HG03280 (cell line): ENCODE results near the gene PGS1.
"Not testable (repeated sequence)": the region's sequence is repeated elsewhere in the genome, so short reads cannot be mapped to it uniquely, and the experiment has no call there.

ENCODE experiments used
- ATAC-seq: cut with Tn5 transposase; IDR thresholded peaks from one replicate; pipeline ENCODE4 v1.9.1; 2021; ENCODE audit warnings: mild to moderate bottlenecking, moderate library complexity; ENCODE audit not compliant: unreplicated experiment

PGS1 gene

DNA sequence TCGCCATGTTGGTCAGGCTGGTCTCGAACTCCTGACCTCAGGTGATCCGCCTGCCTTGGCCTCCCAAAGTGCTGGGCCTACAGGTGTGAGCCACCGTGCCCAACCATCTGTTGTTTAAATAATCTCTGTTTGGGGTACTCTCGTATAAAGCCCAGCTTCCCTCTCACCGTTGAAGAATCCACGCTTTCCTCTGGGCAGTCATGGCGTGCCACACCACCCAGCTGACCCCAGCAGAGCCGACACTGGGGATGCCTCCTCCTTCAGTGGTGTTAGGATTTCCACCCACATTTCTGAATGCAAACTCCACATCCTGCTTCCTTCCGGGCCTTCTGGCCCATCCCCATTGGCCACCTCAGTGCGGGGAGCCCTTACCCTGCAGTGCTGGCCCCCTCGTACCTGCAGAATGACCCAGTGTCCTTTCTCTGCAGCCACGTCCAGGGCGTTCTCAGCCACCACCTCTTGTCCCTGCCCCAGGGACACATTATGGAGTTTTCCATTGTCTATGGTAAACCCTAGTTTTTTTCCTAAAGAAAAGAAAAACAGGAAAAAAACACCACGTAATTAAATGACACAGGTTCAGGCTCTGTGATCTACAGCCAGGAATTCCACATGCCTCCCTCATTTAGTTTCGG lies 60.4 kb downstream of the PGS1 start:
- no peak for ATAC-seq

DNA sequence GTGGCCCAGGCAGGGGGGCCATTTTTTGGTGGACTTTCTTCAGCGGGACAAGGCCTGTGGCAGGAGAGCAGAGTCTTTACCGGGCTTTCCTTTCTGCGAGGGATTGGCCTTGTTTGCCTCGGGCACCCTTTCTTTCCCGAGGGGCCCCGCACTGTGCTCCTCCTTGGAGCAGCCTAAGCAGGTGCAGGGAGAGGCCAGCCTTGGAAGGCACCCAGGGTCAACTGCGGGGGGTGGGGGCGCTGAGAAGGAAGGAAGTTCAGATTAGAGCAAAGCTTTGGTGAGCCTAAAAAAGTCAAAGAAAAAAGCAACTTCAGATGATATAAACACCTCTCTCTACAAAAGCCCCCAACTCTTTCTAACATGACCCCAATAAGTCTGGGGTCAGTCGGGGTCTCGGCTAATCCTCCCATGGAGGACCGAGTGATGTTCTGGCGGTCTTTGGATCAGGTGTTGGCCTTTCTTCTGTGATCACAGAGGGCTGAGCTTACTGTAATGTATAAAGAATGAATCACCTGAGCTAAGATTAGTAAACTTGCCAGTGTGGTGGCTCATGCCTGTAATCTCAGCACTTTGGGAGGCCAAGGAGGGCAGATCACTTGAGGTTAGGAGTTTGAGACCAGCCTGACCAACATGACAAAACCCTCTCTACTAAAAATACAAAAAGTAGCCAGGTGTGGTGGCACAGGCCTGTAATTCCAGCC lies 63.0 kb downstream of the PGS1 start:
- ATAC-seq, result no peak

DNA sequence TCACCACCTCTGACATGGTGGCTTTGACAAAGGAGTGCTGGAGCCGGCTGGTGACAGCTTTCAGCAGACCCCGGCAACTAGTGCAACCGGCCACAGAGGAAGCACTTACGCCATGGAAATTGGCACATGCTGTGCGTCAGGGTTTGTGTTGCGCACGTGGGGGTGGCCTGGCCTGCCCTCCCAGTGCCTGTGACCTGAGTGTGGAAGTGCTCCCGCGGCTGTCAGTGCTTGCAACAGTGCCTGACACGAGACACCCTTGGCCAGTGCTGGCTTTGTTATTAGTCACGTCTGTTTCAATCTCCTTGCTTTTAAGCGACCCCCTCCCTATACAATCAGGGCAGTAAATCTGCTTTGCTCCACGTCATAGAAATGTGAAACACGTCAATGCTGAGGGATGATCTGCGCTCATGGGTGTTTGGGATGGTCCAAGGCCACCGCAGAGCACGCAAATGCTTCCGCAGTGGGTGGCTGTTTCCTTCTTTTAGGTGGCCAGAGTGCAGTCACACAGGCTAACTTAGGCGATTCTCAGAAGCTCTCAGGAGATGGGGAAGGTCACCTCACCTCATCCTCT lies 64.3 kb downstream of the PGS1 start:
- ATAC-seq, result no peak

DNA sequence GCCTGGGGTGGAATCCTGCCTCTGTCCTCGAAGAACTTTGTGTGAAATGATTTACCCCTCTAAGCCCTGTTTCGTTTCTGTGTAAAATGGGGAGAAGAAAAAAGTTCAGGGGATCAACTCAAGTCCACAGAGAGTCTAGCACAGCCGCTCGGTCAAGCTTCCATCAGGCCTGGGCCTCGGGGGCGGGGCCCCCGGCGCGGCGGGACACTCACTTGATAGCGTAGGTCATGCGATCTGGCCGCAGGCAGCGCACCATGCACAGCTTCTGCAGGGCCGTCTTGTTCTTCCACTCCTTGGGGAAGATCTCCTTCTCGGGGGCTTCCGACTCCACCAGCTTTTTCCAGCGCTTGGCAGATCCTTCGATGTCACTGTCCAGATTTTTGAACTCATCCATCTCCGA lies 65.9 kb downstream of the PGS1 start:
- no peak for ATAC-seq

DNA sequence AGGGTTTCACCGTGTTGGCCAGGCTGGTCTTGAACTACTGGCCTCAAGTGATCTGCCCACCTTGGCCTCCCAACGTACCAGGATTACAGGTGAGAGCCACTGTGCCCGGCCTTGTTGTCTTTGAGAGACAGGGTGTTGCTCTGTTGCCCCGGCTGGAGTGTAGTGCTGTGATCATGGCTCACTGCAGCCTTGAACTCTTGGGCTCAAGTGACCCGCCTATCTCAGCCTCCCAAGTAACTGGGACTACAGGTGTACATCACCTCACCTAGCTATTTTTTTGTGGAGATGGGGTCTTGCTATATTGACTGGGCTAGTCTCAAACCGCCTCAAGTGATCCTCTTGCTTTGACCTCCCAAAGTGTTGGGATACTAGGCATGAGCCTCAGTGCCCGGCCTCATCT lies 68.4 kb downstream of the PGS1 start:
- ATAC-seq, result no peak

DNA sequence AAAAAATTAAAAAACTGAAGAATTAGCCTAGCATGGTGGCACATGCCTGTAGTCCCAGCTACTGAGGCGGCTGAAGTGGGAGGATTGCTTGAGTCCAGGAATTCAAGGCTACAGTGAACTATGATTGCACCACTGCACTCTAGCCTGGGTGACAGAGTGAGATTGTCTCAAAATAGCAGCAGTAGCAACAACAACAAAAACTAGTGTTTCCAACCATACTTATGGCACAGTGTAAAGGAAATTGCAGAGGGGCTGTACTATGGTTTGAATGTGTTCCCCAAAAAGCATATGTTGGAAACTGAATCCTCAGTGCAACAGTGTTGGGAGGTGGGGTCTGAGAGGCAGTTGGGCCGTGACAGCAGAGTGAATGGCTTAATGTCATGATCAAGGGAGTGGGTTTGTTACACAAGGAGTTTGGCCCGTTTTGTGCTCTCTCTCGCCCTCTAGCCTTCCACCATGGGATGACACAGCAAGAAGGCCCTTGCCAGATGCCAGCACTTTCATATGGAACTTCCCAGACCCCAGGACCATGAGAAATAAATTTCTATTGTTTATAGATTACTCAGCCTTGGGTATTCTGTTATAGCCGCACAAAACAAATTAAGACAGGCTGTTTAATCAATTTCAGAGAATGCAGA lies 70.0 kb downstream of the PGS1 start:
- no peak for ATAC-seq

DNA sequence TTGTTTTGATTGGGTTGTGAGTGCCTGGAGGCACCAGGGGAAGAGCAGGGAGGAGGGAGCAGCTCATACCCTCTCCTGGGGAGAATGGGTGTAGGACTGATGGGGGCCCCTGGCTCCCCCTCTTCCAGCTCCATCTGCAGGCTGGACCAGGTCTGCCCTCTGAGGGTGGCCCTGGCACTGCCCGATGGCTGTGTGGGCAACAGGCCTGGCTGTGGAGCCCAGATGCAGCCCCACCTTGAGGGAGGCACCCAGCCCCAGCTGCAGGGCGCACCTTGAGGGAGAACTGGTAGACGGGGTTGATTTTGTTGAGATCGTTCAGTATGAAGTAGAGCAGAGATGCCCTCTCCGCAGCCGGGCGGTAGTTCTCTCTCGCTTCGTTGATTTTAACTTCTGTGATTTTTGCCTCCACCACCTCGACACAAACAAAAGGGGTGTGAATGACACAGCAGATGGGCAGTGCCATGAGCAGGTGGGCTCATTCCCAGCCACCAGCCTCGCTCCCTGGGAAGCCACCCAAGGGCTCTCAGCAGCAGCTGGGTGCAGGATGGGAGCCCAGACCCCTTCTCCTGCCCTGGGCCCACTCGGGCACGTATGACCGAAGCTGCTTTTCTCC lies 71.6 kb downstream of the PGS1 start:
- no peak for ATAC-seq

DNA sequence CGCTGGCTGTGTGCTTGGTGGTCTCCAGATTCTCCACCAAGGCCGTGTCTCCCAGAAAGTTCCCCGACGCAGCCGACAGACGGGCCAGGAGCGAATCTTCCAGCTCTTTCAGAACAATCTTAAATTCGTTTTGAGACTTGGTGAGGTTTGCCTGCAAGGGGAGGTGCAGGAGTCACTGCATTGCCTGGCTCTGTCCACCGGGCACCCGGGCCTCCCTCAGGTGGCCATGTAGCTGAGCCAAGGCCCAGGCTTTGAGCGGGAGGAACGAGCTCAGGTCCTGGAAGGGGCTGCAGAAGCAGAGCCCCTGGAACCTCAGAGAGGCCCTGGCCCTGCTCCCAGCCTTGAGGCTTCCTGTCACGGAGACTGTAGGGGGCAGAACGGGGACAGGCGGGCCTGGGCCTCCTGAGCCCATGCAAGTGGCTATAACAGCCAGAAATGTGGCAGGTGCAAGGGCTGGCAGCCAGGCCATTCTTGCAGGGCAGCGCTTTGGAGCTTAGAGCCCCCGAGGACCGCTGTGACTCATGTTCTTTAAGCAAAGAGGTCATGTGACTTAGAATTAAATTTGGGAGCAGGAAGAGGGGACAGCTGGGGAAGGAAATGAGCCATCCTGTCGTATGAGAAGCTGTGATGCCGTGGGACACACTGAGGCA lies 72.4 kb downstream of the PGS1 start:
- no peak for ATAC-seq

DNA sequence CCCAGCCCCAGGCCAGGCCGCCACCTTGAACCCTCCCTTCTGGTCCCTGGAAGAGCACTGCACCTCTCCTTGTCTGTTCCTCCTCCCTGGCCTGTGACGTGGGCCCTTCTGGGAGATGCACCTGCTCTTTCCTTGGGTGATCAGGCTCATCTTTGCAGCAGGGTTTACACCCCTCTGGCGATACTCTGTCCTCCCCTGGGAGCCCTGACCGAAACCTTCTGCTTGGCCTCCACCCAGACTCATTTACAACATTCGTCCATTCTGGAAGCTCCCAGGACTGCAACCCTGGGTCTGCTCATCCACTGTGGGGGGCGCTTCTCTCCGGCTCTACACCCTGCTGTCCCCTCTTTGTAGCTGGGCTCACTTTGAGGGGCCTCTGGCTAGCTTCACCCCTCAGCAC lies 73.3 kb downstream of the PGS1 start:
- no peak for ATAC-seq

DNA sequence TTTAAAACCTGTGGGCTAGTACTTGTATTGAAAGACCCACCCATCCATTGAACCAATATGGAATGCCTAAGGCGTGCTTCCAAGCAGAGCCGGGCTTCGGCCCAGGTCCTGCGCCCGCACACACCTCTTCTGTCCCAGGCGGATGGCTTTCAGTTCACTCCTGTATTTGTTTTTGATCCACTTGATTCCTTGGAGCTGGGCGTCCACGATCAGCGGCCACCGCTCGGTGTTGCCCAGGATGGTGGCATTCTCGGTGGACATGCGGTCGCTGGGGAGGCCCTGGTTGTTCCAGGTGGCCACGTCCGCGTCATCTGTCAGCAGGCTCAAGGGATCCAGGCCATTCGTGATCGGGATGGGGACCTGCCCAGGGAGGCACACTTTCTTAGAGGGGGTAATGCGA lies 75.9 kb downstream of the PGS1 start:
- ATAC-seq, result no peak

DNA sequence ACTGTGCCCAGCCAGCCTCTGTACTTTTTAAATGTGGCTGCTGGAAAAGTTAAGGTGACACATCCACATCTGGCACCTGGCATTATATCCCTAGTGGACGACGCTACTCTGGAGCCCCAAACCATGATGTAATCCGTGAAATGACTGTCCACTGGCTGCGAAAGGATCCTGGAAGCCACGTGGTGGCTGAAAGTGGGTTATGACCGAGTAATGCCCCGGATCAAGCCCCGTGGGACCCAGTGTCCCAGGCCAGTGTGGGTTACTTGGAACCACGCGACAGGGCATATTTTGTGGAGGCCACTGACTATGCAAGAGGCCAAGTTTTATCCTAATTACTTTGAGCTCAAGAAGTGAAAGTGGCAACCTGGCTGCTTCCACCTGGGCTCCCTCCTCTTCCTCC lies 79.6 kb downstream of the PGS1 start:
- ATAC-seq, result no peak

DNA sequence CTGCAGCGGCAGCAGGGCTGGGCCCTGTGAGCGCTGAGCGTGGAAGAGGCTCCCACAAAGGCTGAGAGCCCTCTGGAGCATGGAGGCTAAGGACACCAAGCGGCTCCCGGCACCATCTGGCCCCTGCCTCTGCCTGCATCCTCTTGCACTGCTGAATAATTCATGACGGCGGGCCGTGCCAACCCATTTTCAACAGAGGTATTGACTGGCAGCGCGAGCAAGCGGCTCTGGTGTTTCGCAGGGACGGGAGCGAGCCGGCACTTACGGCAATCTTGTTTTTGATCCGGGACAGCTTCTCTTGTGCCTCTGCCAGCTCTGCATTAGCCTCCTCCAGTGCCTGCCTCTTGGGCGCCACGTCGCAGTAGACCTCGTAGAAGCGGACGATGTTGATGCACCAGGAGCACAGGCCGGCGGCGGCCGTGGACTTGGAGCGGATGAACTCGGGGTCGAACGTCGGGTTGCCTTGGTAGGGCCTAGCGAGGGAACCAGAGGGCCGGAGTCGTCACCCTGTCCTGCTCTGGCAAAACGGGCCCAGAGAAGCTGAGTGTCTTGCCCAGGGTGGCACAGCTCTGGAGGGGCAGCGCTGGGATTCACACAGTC lies 80.4 kb downstream of the PGS1 start:
- ATAC-seq, result no peak

DNA sequence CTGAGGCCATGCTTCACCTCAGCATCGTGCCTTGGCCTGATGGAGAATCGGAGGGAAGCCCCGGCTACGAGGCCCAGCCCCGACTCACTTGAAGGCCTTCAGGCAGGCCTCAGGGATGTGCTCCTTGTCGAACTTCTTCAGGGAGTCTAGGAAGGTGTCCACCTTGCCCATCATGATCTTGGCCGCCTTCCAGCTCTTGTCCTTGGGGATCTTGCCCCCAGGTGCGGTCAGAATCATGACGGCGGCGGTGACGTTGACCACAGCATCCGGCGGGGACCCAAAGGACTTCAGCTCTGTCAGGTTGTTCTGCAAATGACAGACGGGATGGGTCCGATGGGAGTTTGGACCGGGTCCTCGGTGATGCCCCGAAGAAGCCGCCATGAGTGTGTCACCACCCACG lies 81.2 kb downstream of the PGS1 start:
- ATAC-seq, result no peak

DNA sequence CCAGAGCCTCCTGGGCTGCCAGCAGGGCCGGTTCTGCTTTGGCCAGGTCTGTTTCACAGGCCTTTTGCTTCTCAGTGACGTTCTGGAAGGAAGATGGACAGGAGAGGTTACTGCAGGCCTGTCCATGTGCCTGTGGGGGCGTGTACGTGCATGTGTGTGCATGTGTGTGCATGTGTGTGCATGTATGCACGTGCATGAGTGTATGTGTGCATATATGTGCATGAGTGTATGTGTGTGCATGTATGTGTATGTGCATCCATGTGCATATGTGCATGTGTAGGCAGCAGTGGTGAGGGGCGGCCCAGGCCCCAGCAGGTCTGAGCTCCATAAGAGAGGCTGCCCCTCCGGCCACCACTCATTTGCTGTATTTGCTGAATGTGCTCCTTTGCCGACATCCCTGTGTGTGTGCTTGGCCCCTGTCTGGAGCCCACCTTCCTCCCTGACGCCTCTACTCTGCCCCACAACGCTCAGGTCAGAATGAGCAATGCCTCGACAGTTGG lies 81.8 kb downstream of the PGS1 start:
- no peak for ATAC-seq

DNA sequence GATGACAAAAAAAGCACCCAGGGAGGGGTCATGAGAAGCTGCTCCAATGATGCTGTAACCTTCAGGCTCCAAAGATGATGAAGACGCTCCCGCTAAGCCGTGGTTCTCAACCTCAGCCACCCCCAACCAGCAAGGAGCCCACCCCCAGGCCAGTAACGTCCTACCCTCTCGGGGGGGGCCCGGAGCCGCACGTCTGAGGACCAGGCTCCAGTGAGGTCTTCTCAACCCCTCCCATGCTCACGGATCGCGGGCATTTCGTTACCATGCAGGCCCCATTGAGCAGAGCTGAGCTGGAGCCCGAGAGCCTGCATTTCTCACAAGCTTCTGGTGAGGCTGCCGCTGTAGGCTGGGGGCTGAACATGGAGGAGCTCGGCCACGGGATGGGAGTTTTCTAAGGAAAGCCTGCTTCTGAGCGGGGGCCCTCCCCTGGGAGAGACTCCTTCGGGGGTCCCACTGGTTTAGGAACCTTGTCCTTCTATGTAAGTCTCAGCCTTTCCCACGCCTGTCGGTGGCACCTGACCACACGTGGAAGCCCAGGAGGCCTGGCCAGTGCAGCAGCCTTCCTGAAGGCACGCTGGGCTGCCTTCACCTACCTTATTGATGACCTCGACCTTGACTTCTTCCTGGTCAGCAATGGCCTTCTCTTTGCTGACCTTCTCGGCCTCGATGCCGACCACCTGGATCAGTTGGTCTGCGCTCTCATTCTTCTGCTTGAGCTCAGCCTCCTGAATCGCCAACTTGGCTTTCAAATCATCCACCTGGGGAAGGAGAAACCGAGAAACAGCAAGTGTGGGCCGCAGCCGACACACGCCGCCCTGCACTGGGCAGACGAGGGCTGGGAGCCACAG lies 82.7 kb downstream of the PGS1 start:
- no peak for ATAC-seq

DNA sequence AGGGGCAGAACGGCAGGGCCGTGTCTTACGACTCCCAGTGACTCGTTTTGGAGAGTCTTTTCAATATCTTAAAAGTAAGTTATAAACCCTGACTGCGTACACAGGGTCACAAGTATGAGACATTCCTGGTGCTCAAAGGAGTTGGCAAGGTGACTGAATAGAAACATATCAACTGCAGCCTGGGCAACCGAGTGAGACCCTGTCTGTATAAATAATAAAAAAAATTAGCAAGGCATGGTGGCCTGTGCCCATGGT lies 83.3 kb downstream of the PGS1 start:
- no peak for ATAC-seq

DNA sequence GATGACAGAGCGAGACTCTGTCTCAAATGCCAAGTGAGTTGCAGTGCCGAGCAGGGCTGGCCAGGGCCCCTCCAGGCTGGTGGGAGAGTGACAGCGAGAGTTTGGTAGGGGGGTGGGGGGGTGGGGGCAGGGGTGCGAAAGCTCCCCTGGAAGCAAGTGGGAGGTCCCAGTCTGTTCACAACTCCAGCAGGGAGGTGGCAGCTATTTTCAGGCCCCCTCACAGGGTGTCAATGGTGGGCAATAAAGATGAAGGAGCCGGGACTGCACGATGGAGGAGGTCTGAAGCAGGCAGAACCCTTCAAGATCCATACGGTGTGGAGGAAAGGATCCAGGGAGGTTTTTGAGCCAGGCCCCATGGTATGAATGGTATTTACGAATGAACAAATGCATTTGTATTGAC lies 83.7 kb downstream of the PGS1 start:
- no peak for ATAC-seq

DNA sequence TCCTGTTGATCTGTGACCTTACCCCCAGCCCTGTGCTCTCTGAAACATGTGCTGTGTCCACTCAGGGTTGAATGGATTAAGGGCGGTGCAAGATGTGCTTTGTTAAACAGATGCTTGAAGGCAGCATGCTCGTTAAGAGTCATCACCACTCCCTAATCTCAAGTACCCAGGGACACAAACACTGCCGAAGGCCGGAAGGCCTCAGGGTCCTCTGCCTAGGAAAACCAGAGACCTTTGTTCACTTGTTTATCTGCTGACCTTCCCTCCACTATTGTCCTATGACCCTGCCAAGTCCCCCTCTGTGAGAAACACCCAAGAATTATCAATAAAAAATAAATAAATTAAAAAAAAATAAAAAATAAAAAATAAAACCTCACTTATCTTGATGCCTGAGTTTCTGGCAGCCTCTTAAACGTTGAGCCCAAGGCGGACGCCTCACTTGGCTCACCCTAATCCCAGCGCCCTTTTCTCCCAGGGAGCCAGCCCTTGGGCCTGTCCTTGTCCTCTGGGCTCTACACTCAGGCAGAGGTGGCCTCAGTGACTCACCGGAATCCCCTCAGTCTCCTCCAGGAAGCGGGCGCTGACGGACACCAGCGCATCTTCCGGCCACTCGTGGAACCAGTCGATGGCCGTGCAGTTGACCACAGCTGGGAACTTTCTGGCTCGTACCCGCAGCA lies 87.8 kb downstream of the PGS1 start:
- not testable (repeated sequence) for ATAC-seq
